GM19328 (cell line): Measurements from ENCODE around the gene DAGLA.

Source experiments
- ATAC-seq: cut with Tn5 transposase; IDR thresholded peaks from one replicate; pipeline ENCODE4 v1.9.1; 2021; ENCODE audit warnings: mild to moderate bottlenecking, moderate library complexity; ENCODE audit not compliant: unreplicated experiment

The DAGLA gene

GRCh38 chr11:61793083-61793828 lies 113.1 kb downstream of the DAGLA start:
- ATAC-seq = no peak

DNA sequence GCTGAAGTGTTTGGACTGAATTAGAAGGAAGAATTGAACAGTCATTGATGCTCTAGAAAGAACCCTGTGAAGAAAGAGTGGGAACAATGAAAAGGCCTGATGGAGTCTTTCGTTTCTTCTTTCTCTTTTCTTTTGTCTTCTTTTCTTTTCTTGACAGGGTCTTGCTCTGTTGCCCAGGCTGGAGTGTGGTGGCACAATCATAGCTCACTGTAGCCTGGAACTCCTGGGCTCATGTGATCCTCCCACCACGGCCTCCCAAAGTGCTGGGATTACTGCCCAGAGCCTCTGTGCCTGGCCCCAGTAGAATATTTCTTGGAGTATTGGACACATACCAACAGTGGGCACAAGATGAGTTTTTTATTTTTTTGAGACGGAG lies 113.6 kb downstream of the DAGLA start:
- ATAC-seq = no peak

GRCh38 chr11:61794579-61794978 lies 114.4 kb downstream of the DAGLA start:
- ATAC-seq = no peak

DNA sequence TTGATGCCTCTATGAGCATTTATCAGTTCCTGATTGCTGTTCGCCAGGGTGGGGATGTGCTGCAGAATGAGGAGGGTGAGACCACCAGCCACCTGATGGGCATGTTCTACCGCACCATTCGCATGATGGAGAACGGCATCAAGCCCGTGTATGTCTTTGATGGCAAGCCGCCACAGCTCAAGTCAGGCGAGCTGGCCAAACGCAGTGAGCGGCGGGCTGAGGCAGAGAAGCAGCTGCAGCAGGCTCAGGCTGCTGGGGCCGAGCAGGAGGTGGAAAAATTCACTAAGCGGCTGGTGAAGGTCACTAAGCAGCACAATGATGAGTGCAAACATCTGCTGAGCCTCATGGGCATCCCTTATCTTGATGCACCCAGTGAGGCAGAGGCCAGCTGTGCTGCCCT lies 115.3 kb downstream of the DAGLA start:
- ATAC-seq = no peak

GRCh38 chr11:61795876-61796526 lies 115.8 kb downstream of the DAGLA start:
- ATAC-seq = no peak
